Fibroblast of the aortic adventitia (primary cell): Measurements from ENCODE around the gene MED12L. TPM values are rescaled to one million over a fixed set of nuclear protein-coding genes. Genes with fewer than 3 reads are reported as not detected.

ENCODE experiments used
- DNase-seq: peaks from one replicate; pipeline ENCODE4 v3.0.0-alpha.2; 2010; ENCODE audit warnings: low read depth
- H3K4me3 ChIP-seq: 2 replicates; pipeline ENCODE4 v1.5.1; 2011; ENCODE audit warnings: low read depth, mild to moderate bottlenecking, control low read depth, low read length, moderate library complexity
- total RNA-seq: library from RNA; depleted of rRNA; stranded (reverse); fragments of >200 nt; gene quantifications from 2 replicates; pipeline ENCODE4 v1.2.3, GENCODE V29; 2012; ENCODE audit warnings: low replicate concordance
- TF ChIP-seq, protein P1 (sequence below): IDR thresholded peaks from 2 replicates; pipeline ENCODE4 v1.5.1; 2011; ENCODE audit warnings: mild to moderate bottlenecking, low read length, control low read depth, inconsistent platforms; ENCODE audit not compliant: insufficient read depth

MED12L gene
- total RNA-seq, 1 donor, result 0.72 TPM

GRCh38 chr3:151130428-151130827, 45.0 kb downstream of the MED12L start:
- DNase-seq, result no peak
- TF ChIP-seq, protein P1, sequence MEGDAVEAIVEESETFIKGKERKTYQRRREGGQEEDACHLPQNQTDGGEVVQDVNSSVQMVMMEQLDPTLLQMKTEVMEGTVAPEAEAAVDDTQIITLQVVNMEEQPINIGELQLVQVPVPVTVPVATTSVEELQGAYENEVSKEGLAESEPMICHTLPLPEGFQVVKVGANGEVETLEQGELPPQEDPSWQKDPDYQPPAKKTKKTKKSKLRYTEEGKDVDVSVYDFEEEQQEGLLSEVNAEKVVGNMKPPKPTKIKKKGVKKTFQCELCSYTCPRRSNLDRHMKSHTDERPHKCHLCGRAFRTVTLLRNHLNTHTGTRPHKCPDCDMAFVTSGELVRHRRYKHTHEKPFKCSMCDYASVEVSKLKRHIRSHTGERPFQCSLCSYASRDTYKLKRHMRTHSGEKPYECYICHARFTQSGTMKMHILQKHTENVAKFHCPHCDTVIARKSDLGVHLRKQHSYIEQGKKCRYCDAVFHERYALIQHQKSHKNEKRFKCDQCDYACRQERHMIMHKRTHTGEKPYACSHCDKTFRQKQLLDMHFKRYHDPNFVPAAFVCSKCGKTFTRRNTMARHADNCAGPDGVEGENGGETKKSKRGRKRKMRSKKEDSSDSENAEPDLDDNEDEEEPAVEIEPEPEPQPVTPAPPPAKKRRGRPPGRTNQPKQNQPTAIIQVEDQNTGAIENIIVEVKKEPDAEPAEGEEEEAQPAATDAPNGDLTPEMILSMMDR, result no peak
- H3K4me3 ChIP-seq, result no peak overlapping the region

DNA sequence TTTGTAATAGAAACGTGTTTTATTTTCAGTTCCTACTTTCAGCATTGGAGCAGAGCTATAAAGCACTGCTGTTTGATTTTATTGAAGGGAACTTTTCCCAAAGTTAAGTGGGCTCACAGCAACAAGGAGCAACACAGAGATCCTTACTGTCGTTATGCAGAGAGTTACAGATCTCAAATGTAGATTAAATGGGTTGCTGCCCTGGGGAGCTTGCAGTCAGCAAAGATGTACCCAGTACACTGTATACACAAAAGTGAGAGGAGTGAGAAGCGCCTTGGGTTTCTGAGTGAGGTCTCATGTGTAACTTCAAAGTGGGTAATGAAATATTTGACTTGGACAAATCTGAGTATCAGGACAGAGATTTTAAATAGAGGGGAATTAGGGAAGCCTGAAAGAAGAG, 47.7 kb downstream of the MED12L start:
- TF ChIP-seq, protein P1, result no peak
- DNase-seq, result no peak
- H3K4me3 ChIP-seq, result no peak overlapping the region

DNA sequence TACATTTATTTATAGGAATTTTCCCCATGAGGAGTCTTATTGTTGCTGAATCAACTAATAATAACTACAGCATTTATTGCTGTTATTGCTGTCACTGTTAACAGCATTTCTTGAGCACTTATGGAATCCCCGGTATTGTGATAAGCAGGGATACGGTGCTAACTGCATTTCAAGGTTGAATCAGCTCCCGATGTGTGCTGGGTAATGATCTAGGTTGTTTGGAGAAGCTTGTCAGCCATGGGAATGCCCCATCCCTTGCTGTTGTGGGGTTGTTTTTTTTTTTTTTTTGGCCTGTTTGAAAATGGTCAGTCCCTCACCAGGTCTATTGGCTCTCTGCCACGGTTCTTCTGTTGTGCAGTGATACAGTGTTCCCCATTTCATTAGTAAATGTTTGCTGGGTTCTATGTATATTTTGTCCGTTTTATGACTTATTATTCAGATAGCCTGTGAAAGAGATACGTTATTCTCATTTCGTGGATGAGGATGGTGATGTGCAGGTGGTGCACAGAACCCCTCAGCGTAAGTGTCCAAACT, 48.5 kb downstream of the MED12L start:
- DNase-seq, result no peak
- H3K4me3 ChIP-seq, result no peak overlapping the region
- TF ChIP-seq, protein P1, result no peak

GRCh38 chr3:151135541-151136337, 50.3 kb downstream of the MED12L start:
- no peak for DNase-seq
- H3K4me3 ChIP-seq, result no peak overlapping the region
- TF ChIP-seq, protein P1, result no peak

DNA sequence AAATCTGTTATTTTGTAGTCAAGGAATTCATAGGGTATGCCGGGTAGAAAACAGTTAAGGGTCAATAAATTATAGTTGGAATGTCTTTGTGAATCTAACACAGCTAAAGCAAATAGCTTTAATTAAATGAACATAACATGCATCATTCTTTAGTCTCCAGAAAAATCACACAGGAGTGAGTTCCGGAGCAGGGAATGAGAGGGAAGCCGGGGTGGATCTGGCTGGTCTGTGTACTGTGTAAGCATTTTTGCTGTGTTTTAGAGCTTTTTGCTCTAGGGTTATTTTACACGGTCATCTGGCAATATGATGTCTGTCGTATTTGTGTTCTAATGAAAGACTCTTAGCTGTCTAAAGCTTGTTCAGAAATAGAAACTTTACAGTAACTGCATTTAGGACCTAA, 57.5 kb downstream of the MED12L start:
- TF ChIP-seq, protein P1, result no peak
- no peak overlapping the region for H3K4me3 ChIP-seq
- DNase-seq, result no peak

- TF ChIP-seq, protein P1, result no peak
- no peak for DNase-seq
- H3K4me3 ChIP-seq, result no peak overlapping the region
These were observed 58.6 kb downstream of the MED12L start for GRCh38 chr3:151144016-151144415.
